ENCODE data around the gene FIBP.

FIBP gene

DNA sequence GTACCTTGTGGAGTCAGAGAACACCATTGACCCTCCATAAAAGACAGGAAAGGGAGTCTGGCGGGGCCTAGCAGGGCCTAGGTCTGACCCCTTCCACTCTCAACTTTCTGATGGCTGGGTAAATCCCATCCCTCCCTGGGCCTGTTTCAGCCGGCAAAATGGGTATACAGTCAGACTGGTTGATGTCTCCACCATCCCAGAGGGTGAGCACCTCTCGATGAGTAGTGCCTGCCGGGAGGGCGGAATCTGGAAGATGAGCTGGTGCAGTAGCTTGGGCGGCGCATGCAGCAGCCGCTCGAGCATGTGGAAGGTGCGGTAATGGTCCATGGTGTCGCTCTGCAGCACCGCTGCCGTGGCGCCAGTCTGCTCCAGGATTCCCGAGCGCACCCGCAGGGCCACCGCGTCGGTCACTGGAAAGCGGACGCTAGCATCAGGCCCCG lies 528 bp downstream of the FIBP start:
- no peak for FAIRE-seq

DNA sequence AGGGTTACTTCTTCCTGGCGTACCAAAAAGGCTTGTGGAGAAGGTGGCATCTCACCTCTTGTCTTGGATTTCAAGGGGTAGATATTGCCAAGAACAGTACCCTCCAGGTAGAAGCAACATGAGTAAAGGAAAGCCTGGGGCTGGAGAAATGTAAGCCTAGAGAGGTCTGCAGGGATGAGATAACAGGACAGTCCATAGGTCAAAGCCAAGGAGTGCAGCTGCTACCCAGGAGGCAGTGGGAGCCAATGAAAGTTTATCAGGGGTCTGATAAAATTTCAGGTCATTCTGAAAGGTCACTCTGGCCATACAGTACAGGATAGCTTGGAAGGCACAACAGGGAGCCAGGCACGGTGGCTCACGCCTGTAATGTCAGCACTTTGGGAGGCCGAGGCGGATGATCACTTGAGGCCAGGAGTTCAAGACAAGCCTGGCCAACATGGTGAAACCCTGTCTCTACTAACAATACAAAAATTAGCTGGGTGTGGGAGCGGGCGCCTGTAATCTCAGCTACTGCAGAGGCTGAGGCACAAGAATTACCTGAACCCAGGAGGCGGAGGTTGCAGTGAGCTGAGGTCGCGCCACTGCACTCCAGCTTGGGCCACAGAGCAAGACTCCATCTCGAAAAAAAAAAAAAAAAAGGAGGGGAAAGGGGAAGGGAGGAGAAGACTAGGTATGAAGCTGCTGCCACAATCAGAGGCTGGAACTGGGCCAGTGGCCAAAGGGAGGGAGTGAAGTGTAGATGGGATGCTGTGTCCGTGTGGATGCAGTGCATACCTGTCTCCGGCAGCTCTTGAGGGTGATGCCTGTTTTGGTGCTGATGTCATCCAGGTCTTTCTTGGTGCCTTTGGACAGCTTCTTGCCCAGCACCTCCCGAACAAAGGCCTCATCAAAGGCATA lies 1.2 kb downstream of the FIBP start:
- FAIRE-seq: no peak

DNA sequence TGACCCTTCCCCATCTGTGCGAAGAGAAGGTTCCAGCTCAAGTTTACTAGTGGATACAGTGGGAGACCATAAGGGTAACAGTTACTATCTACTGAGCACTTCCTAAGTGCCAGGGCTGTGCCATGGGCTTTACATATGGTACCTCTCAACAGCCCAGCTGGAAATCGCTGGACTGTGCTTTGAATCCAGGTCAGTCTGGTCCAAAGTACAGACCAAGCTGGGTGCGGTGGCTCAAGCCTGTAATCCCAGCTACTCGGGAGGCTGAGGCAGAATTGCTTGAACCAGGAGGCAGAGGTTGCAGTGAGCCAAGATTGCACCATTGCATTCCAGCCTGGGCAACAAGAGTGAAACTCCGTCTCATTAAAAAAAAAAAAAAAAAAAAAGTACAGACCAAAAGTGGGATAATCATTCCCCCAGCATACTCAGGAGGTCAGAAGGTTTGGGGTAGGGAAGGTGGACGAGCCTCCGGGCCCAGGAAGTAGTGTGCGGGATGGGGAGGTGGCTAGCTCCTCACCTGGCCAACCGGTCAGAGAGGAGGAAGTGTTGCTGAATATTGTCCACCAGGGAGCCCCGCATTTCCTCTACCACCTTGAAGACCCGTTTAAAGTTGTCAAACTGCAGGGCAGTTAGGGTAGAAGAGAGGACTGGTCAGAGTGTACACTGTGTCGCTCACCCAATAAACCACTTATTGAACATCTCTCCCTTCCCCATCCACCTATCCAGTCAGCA lies 2.3 kb downstream of the FIBP start:
- FAIRE-seq: no peak

DNA sequence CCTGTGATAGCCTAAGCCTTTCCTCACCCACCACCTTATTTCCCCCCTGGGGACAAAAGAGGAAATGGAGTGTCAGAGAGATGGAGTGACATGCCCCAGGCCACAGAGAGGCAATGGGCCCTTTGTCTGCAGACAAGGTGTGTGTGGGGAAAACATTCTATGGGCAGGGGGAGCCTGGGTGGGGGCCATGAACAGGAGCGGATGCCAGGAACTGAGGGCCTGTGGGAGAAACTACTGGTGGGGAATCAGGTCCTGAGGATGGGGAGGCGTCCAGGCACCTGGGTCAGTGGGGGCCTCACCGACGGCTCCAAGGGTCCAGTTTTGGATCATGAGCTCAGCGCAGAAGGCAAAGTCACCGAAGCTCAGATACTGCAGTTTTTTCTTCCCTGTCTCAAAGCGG lies 3.0 kb downstream of the FIBP start:
- FAIRE-seq: no peak

DNA sequence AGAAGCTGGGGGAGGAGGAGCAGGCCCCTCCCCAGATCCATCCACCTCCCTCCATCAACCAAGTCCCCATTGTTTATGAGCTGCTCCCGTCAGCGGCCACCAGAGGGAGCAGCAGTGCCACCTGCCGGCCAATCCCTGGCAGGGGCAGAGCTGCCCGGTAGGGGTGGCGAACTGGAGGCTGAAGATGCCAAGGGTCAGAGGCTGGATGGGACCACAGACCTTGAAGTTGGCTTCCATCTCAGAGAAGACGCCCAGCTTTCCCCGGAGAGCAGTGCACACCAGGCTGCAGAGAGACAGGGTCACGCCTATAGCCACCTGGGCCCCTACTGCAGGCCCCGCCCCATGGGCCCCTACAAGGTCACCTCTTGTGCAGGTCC lies 3.6 kb downstream of the FIBP start:
- FAIRE-seq: no peak

DNA sequence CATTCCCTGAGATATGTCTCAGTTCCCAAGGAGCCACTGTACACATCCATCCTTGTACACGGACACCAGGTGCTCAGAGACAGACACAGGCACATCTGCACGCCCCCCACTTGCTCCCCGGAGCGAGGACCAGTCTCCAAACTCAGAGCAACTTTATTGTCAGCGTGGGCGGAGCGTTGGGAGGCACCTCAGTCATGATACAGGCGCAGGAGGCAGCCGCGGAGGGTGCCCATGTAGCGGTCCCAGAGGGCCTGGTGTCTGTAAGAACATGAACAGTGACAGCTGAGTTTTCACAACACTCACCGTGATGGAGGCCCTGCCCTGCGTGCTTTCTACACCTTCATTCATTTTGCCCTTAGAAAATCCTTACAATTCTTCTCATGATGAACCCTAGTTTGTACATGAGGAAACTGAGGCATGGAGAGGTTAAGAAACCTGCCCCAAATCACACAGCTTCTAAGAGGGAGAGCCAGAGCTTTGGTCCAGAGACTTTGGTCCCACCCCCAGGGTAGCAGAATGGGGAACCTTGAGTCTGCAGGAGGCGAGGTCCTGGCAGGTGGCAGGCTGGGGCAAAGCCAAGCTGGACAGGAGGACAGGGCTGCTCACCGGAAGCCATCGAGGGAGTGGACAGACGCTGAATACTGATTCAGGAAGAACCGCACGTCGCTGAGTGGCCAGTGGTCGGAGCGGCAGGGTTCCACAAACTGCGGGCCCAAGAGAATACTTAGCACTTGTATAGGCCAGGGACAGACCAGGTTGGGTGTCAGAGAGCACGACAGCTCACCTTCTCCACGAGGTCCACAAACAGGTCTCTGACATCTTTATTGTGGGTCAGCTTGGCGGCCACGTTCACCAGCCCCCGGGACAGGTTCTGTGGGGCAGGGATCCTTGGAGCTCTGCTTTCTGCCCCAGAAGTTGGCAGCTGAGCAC lies 4.2 kb downstream of the FIBP start:
- FAIRE-seq: no peak

DNA sequence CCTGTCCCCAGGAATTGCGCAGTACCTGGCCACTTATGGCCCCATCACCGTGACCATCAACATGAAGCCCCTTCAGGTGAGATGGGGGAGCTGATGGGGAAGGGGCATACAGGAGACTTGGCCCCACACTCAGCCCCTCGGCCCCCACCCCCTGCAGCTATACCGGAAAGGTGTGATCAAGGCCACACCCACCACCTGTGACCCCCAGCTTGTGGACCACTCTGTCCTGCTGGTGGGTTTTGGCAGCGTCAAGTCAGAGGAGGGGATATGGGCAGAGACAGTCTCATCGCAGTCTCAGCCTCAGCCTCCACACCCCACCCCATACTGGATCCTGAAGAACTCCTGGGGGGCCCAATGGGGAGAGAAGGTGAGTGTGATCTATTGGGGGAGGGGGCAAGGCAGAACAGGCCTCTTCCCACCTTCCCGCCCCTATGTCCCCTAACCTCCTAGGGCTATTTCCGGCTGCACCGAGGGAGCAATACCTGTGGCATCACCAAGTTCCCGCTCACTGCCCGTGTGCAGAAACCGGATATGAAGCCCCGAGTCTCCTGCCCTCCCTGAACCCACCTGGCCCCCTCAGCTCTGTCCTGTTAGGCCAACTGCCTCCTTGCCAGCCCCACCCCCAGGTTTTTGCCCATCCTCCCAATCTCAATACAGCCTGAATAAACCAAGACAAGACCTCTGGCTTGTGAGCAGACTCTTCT lies 5.1 kb downstream of the FIBP start:
- no peak for FAIRE-seq

DNA sequence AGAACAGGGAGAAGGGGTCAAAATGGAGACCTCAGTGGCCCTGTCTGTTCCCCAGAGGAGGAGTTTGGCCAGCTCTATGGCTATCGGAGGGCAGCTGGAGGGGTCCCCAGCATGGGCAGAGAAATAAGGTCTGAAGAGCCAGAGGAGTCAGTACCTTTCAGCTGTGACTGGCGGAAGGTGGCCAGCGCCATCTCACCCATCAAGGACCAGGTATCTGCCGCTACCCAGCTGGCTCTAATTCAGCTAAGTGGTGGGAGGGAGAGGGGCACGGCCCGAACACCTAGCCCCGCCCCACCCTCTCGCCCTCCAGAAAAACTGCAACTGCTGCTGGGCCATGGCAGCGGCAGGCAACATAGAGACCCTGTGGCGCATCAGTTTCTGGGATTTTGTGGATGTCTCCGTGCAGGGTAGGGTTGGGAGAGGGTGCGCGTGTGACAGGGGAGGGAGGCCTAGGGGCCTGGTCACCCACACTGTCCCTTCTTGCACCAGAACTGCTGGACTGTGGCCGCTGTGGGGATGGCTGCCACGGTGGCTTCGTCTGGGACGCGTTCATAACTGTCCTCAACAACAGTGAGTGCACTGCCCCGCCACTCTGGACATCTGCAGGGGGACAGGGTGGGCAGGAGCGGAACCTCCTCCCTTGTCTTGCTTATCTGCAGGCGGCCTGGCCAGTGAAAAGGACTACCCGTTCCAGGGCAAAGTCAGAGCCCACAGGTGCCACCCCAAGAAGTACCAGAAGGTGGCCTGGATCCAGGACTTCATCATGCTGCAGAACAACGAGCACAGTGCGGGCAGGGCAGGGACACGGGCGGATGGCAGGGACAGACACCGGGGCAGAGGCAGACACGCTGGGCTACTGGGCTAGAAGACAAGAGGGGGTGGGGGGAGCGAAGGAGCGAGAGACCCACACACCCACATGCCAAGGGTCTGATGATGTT lies 5.9 kb downstream of the FIBP start:
- no peak for FAIRE-seq

DNA sequence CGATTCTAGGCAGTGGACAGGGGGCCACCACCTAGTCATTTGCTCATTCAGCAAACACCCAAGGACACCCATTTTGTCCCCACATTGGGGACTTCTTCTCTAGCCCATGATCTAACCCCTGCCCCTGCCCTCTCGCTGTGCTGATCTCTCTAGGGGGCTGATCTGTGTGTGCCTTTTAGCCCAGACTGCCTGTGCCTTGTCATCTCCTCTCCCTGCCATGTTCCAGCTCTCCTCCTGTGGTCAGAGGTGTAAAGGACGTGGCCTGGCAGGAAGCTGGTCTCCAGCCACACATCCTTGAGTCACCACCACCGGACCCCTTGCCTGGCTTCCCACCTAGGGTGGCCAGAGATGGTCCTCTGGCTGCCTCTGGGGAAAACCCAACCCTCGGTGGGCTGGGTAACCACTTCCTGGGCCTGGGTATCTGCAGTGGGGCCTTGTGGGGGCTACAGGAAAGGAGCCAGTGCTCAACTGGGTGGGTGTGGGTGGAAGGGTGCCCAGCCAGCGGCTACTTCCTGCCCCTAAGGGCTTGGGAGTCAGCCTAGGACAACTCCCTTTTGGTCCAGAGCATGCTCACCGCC lies 7.3 kb downstream of the FIBP start:
- FAIRE-seq: no peak

DNA sequence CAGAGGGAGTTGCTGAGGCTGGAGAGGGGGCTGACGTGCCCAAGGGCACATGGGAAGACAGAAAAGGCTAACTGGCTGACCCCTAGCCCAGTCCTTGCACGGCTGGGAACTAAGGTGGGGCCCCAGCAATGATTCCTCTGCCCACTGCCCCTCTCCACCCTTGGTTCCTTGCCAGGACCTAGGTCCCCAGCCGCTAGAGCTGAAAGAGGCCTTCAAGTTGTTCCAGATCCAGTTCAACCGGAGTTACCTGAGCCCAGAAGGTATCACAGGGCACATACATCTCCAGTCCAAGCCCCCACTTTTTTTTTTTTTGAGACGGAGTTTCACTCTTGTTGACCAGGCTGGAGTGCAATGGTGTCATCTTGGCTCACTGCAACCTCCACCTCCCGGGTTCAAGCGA lies 8.2 kb downstream of the FIBP start:
- no peak for FAIRE-seq

DNA sequence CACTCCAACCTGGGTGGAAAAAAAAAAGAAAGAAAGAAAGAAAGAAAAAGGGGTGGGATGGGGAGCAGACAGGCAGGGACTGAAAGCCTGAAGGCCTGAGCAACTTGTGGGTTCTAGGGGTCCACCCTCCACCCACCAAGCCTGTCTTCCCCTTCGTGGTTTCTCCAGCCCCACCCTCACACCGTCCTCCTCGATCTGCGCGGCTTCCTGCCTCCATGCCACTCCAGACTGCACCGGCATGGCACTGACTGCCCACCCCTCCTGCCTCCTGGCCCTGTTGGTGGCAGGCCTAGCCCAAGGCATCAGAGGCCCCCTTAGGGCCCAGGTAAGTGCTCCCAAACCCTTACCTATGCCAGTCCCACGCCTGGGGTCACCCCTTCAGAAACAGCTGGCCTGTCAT lies 8.7 kb downstream of the FIBP start, which contains the start of gene CTSW:
Gene CTSW, plus strand, starts transcription at position 221 of the 400 bp plus-strand sequence. Its CDS starts 18 bp downstream, at position 239.
- FAIRE-seq: no peak

DNA sequence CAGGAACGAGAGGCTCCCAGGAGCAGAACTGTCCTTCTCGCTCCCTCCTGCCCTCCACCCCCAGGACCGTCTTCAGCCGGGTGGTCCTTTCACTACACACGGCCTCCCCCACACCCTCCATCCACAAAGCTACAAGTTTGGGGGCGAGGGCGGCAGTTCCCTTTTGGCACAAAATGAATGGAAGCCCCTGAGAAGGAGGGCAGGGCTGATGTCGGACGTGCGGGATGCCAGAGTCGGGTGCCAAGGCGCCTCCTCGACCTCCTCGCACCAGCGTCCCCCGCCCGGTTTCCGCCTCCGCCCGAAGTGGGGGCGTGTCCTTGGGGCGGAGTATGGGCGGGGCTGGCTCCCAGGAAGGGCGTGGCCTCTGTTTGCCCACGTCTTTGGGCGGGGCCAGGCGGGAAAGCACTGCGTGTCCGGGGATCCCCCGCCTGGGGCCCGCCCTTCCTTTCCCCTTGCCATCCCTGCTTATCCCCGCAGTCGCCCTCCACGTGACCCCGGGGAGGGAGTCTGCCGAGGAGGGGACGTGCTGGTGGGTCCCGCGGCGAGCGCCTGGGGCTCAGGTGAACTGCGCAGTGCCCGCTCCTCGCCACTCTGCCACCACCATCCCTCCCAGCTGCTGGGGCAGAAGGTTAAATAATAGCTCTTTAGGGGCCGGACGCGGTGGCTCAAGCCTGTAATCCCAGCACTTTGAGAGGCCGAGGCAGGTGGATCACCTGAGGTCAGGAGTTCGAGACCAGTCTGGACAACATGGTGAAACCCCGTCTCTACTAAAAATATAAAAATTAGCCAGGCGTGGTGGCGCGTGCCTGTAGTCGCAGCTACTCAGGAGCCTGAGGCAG lies 14.7 kb downstream of the FIBP start:
- peak; percentile 95 for FAIRE-seq

DNA sequence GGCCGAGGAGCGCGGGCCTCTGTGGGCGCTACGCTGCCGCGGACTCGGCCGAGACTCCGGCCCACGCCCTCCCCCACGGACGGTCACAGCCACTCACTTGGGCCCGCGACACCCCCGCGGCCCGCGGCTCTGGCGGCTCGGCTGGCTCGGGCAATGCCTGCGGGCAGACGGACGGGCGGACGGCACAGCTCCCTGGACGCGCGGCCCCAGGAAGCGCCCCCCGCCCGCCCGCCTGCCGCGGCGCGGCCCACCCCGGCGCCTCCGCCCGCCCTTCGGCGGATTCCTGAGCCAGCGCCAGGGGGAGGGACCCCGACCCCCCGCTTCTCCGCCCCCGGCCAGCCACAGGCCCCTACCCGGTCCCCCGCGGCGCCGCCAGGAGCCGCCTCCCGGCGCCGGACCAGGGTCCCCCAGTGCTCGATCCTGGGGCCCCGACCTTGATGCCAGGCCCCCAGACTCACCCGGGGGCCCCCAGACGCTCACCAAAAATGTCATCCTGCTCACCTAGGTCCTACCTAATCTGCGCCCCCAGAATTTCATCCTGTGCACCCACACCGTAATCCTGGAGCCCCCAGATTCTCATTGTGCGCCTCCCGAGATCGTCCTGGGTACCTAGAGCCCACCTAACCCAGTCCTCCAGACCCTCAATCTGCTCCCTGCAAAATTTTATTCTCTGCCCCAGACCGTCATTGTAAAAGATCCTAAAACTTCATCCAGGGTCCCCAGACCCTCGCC lies 15.5 kb downstream of the FIBP start, which contains the start of gene EFEMP2:
Gene EFEMP2, minus strand, starts transcription at position 215 of the 732 bp plus-strand sequence. CDS start 446 bp downstream, outside the sequence.
- FAIRE-seq: no peak

DNA sequence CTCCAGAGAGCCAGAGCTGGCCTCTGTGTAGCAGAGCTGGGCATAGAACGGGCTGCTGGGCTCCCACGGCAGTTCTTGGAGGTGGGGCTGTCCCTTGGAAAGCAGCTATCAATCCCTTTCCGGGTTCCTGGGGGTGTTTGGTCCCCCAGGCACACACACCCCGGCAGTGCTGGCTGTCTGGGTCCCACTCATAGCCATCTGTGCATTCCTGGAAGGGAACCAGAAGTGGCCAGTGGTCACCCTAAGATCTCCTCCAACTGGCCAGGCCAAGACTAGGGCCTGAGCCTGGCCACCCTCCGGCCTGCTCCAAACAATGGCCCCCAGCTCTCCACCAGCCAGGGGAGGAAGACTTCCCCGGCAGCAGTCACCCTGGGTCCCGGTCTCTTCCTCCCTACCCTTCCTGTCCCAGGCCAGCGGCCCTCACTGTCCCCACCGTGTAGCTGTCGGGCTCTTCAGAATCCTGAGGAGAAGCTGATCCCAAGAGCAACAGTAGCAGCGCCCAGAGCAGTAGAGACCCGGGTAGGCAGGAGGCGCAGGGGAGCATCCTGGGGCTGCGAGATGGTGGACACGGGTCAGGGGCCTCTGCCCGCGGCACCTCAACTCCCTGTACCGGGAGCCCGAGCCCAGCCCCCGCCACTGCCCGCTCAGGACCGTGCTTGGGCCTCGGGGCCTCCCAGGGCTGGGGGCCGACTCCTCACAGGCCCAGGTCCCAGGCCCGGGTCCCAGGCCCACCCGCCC lies 16.3 kb downstream of the FIBP start:
- FAIRE-seq: no peak

DNA sequence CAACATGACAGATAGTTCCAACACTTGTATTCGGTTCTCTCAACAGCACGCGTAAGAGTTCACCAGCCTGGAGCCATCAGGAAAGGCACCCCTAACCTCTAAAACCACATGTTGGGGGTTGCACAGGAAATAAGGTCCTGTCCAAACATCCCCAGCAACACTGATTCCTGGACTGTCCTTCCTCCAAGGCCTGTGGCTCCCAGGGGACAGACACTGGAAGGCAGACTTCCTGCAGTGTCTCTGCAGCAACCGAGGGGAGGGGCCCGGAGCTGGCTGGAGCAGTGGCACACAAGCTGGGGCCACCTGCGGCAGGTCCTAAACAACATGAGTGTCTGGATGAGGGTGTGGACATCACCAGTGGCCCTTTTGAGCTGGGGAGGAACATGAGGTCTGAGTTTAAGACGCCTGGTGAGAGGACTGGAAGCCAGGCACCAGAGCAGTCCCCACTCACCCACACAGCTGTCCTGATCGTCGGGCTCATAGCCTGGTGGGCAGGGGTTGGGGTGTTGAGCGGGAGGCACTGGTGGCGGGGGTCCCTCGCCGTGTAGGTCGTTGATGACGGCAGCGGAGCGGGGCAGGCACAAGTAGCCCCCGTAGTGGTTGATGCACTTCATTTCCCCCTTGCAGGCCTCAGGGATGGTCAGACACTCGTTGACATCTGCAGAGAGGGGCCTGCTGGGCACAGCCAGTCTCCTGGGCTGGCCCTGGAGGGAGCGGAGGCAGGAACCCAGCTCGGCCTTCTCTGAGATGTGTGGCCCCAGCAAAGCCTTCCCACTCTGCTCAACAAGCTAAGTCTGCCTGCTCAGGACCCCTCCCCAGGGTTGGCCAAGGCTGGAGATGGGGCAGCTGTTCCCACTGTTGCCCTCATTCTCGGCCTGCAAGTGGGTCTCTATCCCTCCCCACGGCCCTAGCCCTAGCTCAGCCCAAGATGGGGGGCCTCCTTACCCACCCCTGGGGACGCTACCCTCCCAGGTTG lies 17.3 kb downstream of the FIBP start:
- FAIRE-seq: no peak

DNA sequence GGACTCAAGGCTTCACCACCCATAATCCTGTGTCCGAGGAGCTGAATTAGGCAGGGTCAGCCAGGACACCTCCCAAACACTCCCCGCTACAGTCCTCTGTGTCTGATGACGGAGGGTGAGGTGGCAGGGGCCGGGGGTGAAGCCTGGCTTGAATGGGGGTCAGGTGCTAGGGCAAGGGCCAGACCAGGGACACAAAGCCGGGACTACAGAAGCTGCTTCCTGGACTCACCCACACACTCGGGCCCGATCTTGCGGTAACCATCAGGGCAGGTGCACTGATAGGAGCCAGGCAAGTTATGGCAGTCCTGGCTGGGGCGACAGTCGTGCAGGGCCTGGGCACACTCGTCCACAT lies 18.0 kb downstream of the FIBP start:
- no peak for FAIRE-seq
